ENCODE measurements around the gene ATG13.

DNA sequence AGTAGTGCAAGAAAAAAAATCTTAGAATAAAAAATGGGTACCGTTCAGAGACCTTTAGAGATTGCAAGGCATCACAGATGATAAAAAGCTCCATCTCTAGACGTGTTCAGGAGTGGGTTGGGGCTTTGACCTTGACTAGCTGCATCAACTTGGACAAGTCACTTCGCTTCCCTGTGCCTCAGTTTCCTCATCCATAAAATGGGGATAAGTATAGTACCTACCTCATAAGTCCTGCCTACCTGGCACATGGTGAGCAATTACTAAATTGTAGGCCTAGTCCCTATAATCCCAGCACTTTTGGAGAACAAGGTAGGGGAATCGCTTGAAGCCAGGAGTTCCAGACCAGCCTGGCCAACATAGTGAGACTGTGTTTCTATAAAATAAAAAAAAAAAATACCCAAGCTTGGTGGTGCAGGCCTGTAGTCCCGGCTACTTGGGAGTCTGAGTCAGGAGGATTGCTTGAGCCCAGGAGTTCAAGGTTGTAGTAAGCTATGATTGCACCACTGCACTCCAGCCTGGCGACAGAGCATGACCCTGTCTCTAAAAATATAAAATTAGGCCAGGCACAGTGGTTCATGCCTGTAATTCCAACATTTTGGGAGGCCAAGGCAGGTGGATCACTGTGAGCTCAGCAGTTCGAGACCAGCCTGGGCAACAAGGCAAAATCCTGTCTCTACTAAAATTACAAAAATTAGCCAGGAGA is 95.7 kb downstream of the ATG13 start:
- TF ChIP-seq EZH2phosphoT487 (IDR thresholded peaks at IDR 0.05; ENCODE audit: borderline replicate concordance, low read length) = no peak
- TF ChIP-seq, protein P1, sequence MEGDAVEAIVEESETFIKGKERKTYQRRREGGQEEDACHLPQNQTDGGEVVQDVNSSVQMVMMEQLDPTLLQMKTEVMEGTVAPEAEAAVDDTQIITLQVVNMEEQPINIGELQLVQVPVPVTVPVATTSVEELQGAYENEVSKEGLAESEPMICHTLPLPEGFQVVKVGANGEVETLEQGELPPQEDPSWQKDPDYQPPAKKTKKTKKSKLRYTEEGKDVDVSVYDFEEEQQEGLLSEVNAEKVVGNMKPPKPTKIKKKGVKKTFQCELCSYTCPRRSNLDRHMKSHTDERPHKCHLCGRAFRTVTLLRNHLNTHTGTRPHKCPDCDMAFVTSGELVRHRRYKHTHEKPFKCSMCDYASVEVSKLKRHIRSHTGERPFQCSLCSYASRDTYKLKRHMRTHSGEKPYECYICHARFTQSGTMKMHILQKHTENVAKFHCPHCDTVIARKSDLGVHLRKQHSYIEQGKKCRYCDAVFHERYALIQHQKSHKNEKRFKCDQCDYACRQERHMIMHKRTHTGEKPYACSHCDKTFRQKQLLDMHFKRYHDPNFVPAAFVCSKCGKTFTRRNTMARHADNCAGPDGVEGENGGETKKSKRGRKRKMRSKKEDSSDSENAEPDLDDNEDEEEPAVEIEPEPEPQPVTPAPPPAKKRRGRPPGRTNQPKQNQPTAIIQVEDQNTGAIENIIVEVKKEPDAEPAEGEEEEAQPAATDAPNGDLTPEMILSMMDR (IDR thresholded peaks at IDR 0.05; ENCODE audit: low read depth, low read length, poor library complexity, severe bottlenecking) = no peak
